H1 (cell line): Measurements from ENCODE around the gene TFCP2L1. TPM values are rescaled to one million over a fixed set of nuclear protein-coding genes. Genes with fewer than 3 reads are reported as not detected.

Source experiments
- CTCF ChIA-PET: fragments of 300-600 bp; sonication (Branson Sonifier 250); formaldehyde crosslinking; loops from one replicate; lab custom pipeline; 2021; ENCODE audit not compliant: partially characterized antibody; lab: Charles Lee
- POLR2A ChIA-PET: fragments of 300-600 bp; sonication (Branson Sonifier 250); formaldehyde crosslinking; loops from one replicate; lab custom pipeline; 2021; ENCODE audit warnings: inconsistent platforms; ENCODE audit not compliant: partially characterized antibody; lab: Charles Lee
- DNase-seq, 2 experiments: peaks; one replicate each; pipeline versions ENCODE4 v3.0.0 to v3.0.0-alpha.2; 2010 to 2022; ENCODE audit warnings: low spot score in 2 of 2, low read depth in 1 of 2, mixed read lengths in 1 of 2
- FAIRE-seq: peaks from 2 replicates; lab custom pipeline; 2011; peaks lifted over from hg19 to GRCh38; lab: Jason Lieb, UNC
- H2AFZ ChIP-seq: 2 replicates; pipeline ENCODE4 v1.8.1; 2012; ENCODE audit warnings: low read length, inconsistent platforms
- H2AK5ac ChIP-seq: 2 replicates; pipeline ENCODE4 v1.6.1; 2013; ENCODE audit warnings: low read depth, low read length
- H2BK120ac ChIP-seq: replicated peaks from 2 replicates; pipeline ENCODE3; 2013; ENCODE audit warnings: low read depth, low read length, inconsistent platforms
- H2BK12ac ChIP-seq: 2 replicates; pipeline ENCODE4 v1.6.1; 2013; ENCODE audit warnings: low read depth, low read length
- H2BK15ac ChIP-seq: 2 replicates; pipeline ENCODE4 v1.6.1; 2013; ENCODE audit warnings: low read length
- H2BK20ac ChIP-seq: 2 replicates; pipeline ENCODE4 v1.6.1; 2013; ENCODE audit warnings: low read length
- H2BK5ac ChIP-seq: 2 replicates; pipeline ENCODE4 v1.6.1; 2013; ENCODE audit warnings: low read depth, low read length
- H3K14ac ChIP-seq: 2 replicates; pipeline ENCODE4 v1.6.1; 2013; ENCODE audit warnings: inconsistent platforms; ENCODE audit not compliant: insufficient read length
- H3K18ac ChIP-seq: 2 replicates; pipeline ENCODE4 v1.6.1; 2013; ENCODE audit warnings: low read length; ENCODE audit errors: extremely low read depth
- H3K23ac ChIP-seq: 2 replicates; pipeline ENCODE4 v1.6.1; 2013; ENCODE audit warnings: inconsistent platforms; ENCODE audit not compliant: insufficient read length
- H3K23me2 ChIP-seq: 2 replicates; pipeline ENCODE4 v1.6.1; 2013; ENCODE audit warnings: low read depth, low read length
- H3K27ac ChIP-seq: 2 replicates; pipeline ENCODE4 v1.6.1; 2011; ENCODE audit warnings: low read depth, low read length, inconsistent platforms
- H3K27me3 ChIP-seq, 4 experiments: replicated peaks in 1 of 4; 1 replicate in 1 of 4; 2 replicates in 3 of 4; pipeline versions ENCODE4 v1.6.1 to v1.8.1; 2011 to 2013; ENCODE audit warnings: low read length in 3 of 4, mild to moderate bottlenecking in 3 of 4, inconsistent platforms in 2 of 4, mixed read lengths in 2 of 4, moderate library complexity in 1 of 4; ENCODE audit not compliant: control insufficient read depth in 3 of 4, insufficient read depth in 3 of 4; ENCODE audit errors: extremely low read depth in 1 of 4
- H3K36me3 ChIP-seq, 4 experiments: 2 replicates each; pipeline versions ENCODE4 v1.6.1 to v1.8.1; 2011 to 2013; ENCODE audit warnings: mild to moderate bottlenecking in 4 of 4, low read length in 3 of 4, moderate library complexity in 2 of 4, control low read depth in 1 of 4, inconsistent platforms in 1 of 4; ENCODE audit not compliant: insufficient read depth in 4 of 4, control insufficient read depth in 2 of 4
- H3K4ac ChIP-seq: replicated peaks from 2 replicates; pipeline ENCODE3; 2013; ENCODE audit warnings: low read length, low read depth, mixed read lengths, inconsistent platforms; ENCODE audit not compliant: insufficient read length
- H3K4me1 ChIP-seq, 4 experiments: replicated peaks in 1 of 4; 1 replicate in 1 of 4; 2 replicates in 3 of 4; pipeline versions ENCODE4 v1.6.1 to v1.8.1; 2011 to 2013; ENCODE audit warnings: low read length in 3 of 4, inconsistent platforms in 2 of 4, mixed read lengths in 1 of 4; ENCODE audit not compliant: insufficient read depth in 4 of 4, control insufficient read depth in 3 of 4
- H3K4me2 ChIP-seq, 2 experiments: 2 replicates each; pipeline versions ENCODE4 v1.6.1 to v1.8.1; 2011 to 2013; ENCODE audit warnings: low read depth in 2 of 2, low read length in 2 of 2, control low read depth in 1 of 2, inconsistent platforms in 1 of 2, mild to moderate bottlenecking in 1 of 2; ENCODE audit not compliant: insufficient read depth in 1 of 2
- H3K4me3 ChIP-seq, 4 experiments: fragments of 200-600, 300-600 bp in 1 of 4; sonication (generic), shearing (Covaris generic), sonication (Bioruptor Twin) in 1 of 4; 2 replicates each; pipeline versions ENCODE4 v1.5.1 to v1.8.1; 2011 to 2016; ENCODE audit warnings: low read length in 4 of 4, low read depth in 3 of 4, control low read depth in 2 of 4, inconsistent platforms in 2 of 4, mild to moderate bottlenecking in 2 of 4, mixed read lengths in 1 of 4, moderate library complexity in 1 of 4; ENCODE audit not compliant: insufficient read depth in 2 of 4; ENCODE audit errors: extremely low read depth in 1 of 4
- H3K56ac ChIP-seq: replicated peaks from 2 replicates; pipeline ENCODE3; 2013; ENCODE audit warnings: low read depth, mild to moderate bottlenecking, mixed read lengths, low read length, inconsistent platforms; ENCODE audit not compliant: insufficient read length
- H3K79me1 ChIP-seq: 2 replicates; pipeline ENCODE4 v1.6.1; 2013; ENCODE audit warnings: low read depth, low read length, control low read depth
- H3K79me2 ChIP-seq, 2 experiments: 2 replicates each; pipeline versions ENCODE4 v1.6.1 to v1.8.1; 2012 to 2013; ENCODE audit warnings: low read length in 2 of 2, mild to moderate bottlenecking in 2 of 2, inconsistent platforms in 1 of 2; ENCODE audit not compliant: insufficient read depth in 2 of 2, control insufficient read depth in 1 of 2
- H3K9ac ChIP-seq, 4 experiments: replicated peaks in 1 of 4; 1 replicate in 1 of 4; 2 replicates in 3 of 4; pipeline versions ENCODE4 v1.6.1 to v1.8.1; 2011 to 2013; ENCODE audit warnings: low read depth in 3 of 4, low read length in 3 of 4, control low read depth in 2 of 4, mild to moderate bottlenecking in 2 of 4, moderate library complexity in 2 of 4, inconsistent platforms in 1 of 4; ENCODE audit errors: extremely low read depth in 1 of 4
- H3K9me3 ChIP-seq, 2 experiments: 2 replicates each; pipeline versions ENCODE4 v1.6.1 to v1.8.1; 2012 to 2013; ENCODE audit warnings: mild to moderate bottlenecking in 2 of 2, moderate library complexity in 2 of 2, control low read depth in 1 of 2, inconsistent platforms in 1 of 2, low read depth in 1 of 2, low read length in 1 of 2, mixed read lengths in 1 of 2; ENCODE audit not compliant: insufficient read depth in 2 of 2
- H4K20me1 ChIP-seq, 2 experiments: replicated peaks in 1 of 2; 2 replicates each; pipeline versions ENCODE3 to v1.8.1; 2011 to 2013; ENCODE audit warnings: inconsistent platforms in 2 of 2, low read length in 2 of 2, mild to moderate bottlenecking in 1 of 2; ENCODE audit not compliant: insufficient read depth in 2 of 2, control insufficient read depth in 1 of 2
- H4K5ac ChIP-seq: 2 replicates; pipeline ENCODE4 v1.6.1; 2013; ENCODE audit warnings: low read length, low read depth, mixed read lengths, inconsistent platforms; ENCODE audit not compliant: insufficient read length
- H4K8ac ChIP-seq: 2 replicates; pipeline ENCODE4 v1.8.0; 2013; ENCODE audit warnings: mild to moderate bottlenecking, moderate library complexity, low read length, inconsistent platforms; ENCODE audit not compliant: insufficient read depth; ENCODE audit errors: extremely low read depth
- H4K91ac ChIP-seq: replicated peaks from 2 replicates; pipeline ENCODE3; 2013; ENCODE audit warnings: low read length, mixed read lengths, inconsistent platforms; ENCODE audit not compliant: insufficient read length
- GTF2F1 ChIP-seq: IDR thresholded peaks from 2 replicates; pipeline ENCODE4 v1.6.1; 2012; ENCODE audit warnings: low read depth, low read length, improper control_type of control experiment, borderline replicate concordance
- SAP30 ChIP-seq: fragments of 300-600 bp; sonication (generic); IDR thresholded peaks from 2 replicates; pipeline ENCODE4 v1.7.1; 2012; ENCODE audit warnings: low read length, moderate library complexity, mild to moderate bottlenecking, inconsistent platforms; ENCODE audit not compliant: insufficient read depth, insufficient replicate concordance
- SP4 ChIP-seq: IDR thresholded peaks from 2 replicates; pipeline ENCODE4 v1.6.1; 2012; ENCODE audit warnings: low read length, inconsistent platforms
- TCF12 ChIP-seq: IDR thresholded peaks from 2 replicates; pipeline ENCODE4 v1.6.1; 2011; ENCODE audit warnings: low read depth, mild to moderate bottlenecking, low read length
- WGBS, 2 experiments: shearing (Covaris generic) in 1 of 2; methylation state at CpG; one replicate each; pipeline versions ENCODE4 v1.1.6 to v1.1.7; 2013 to 2015; ENCODE audit warnings: low lambda C conversion rate in 2 of 2, mixed read lengths in 2 of 2, inconsistent platforms in 1 of 2, low coverage in 1 of 2, missing lambda C conversion rate in 1 of 2; ENCODE audit not compliant: insufficient replicate concordance in 2 of 2, insufficient coverage in 1 of 2, insufficient read length in 1 of 2; ENCODE audit errors: extremely low coverage in 1 of 2, missing lambda C conversion rate in 1 of 2; 5-methylcytosine and 5-hydroxymethylcytosine counted together
- polyA plus RNA-seq, 7 experiments: library from polyadenylated mRNA; depleted of rRNA in 3 of 7; stranded (reverse) in 5 of 7; unstranded in 2 of 7; fragments of >200 nt in 5 of 7; fragments of 200-250 nt in 2 of 7; gene quantifications; 1 replicate in 5 of 7; 2 replicates in 1 of 7; 4 replicates in 1 of 7; pipeline versions ENCODE4 v1.2.1 to v1.2.3, GENCODE V29; 2011 to 2013; ENCODE audit warnings: missing spikeins in 2 of 7, mixed read lengths in 2 of 7
- total RNA-seq: library from RNA; stranded (reverse); fragmentation: NEBNext Ultra II Directional; extraction: Animal tissue kit (Norgen Biotek cat#: 25700); gene quantifications from 2 replicates; pipeline ENCODE4 v1.2.1, GENCODE V29; 2021

The TFCP2L1 gene
- total and polyA plus RNA-seq, 2 of the 8 experiments (the other 6 are each of a cell fraction or from before 2014, with no cell fraction given) = 1.5 to 3.8 TPM

- H3K79me1 ChIP-seq = no peaks in the 10 kb centered on the region
- H2AK5ac ChIP-seq = no peak overlapping the region
- no peak overlapping the region for H2BK20ac ChIP-seq
- H3K27me3 ChIP-seq = no peaks in the 10 kb centered on the region
- H3K23ac ChIP-seq = no peak overlapping the region
- H4K5ac ChIP-seq = no peak overlapping the region
- no peak overlapping the region for H4K91ac ChIP-seq
- no peaks in the 10 kb centered on the region for H3K9me3 ChIP-seq
- no peak for TF ChIP-seq SAP30
- TF ChIP-seq TCF12 = no peak
- TF ChIP-seq SP4 = no peak
- TF ChIP-seq GTF2F1 = no peak
- H3K79me2 ChIP-seq = no peaks in the 10 kb centered on the region
- POLR2A ChIA-PET = interaction anchor here (0.6 kb wide), 1 partner anchor 145 kb away, joined by 3 read pairs; no protein-coding TSS in a partner anchor
- H3K4me3 ChIP-seq = no peak overlapping the region
- no peak overlapping the region for H4K8ac ChIP-seq
- H3K14ac ChIP-seq = no peak overlapping the region
- H2BK120ac ChIP-seq = no peak overlapping the region
- no peak overlapping the region for H3K4me2 ChIP-seq
- H3K9ac ChIP-seq = no peak overlapping the region
- H2AFZ ChIP-seq = no peak overlapping the region
- H2BK5ac ChIP-seq = no peak overlapping the region
- H3K27ac ChIP-seq = no peak overlapping the region
- 100% methylated on average over 1 of the region's 1 CpG; no CpG with 5 or more reads in 1 of the 2 experiments for WGBS, 2 experiments
- DNase-seq = no peak
- H2BK12ac ChIP-seq = no peak overlapping the region
- H3K23me2 ChIP-seq = no peaks in the 10 kb centered on the region
- H4K20me1 ChIP-seq = no peaks in the 10 kb centered on the region
- FAIRE-seq = no peak
- no peak overlapping the region for H2BK15ac ChIP-seq
- H3K36me3 ChIP-seq = no peaks in the 10 kb centered on the region
- CTCF ChIA-PET = interaction anchor here (1.1 to 1.4 kb wide), 3 partner anchors 22 to 122 kb away, joined by 3 to 4 read pairs (median 4); no protein-coding TSS in a partner anchor
- H3K4me1 ChIP-seq = no peaks in the 10 kb centered on the region
- H3K18ac ChIP-seq = no peak overlapping the region
- no peak overlapping the region for H3K56ac ChIP-seq
- H3K4ac ChIP-seq = no peak overlapping the region
These were observed 64.0 kb downstream of the TFCP2L1 start for GRCh38 chr2:121220995-121221394.
